Body of pancreas (tissue), 4 donors: Measurements from ENCODE around the gene KLK15. TPM values are rescaled to one million over a fixed set of nuclear protein-coding genes. Genes with fewer than 3 reads are reported as not detected.

Source experiments
- ATAC-seq: fragments of 150-250 bp; one replicate; pipeline ENCODE4 v1.9.1; 2016
- DNase-seq, 4 donors: peaks; one replicate each; pipeline ENCODE4 v3.0.0-alpha.2; 2019
- H3K27ac ChIP-seq, 4 donors: fragments of 200-600 bp; sonication (generic); 1 replicate in 3 of 4; 2 replicates in 1 of 4; pipeline versions ENCODE4 v1.5.1 to v1.6.1; 2016 to 2019; ENCODE audit warnings: mild to moderate bottlenecking in 1 of 4, mixed read lengths in 1 of 4, moderate library complexity in 1 of 4
- H3K27me3 ChIP-seq, 2 donors: fragments of 200-600 bp; sonication (generic); one replicate each; pipeline ENCODE4 v1.6.0; 2016; ENCODE audit warnings: mild to moderate bottlenecking in 1 of 2
- H3K36me3 ChIP-seq, 2 donors: fragments of 200-600 bp; sonication (generic); replicated peaks in 1 of 2; 2 replicates each; pipeline ENCODE4 v1.5.1; 2016; ENCODE audit warnings: low read depth in 2 of 2; ENCODE audit not compliant: insufficient read depth in 1 of 2
- H3K4me1 ChIP-seq: fragments of 200-600 bp; sonication (generic); one replicate; pipeline ENCODE4 v1.6.0; 2016
- H3K4me3 ChIP-seq, 2 donors: fragments of 200-600 bp; sonication (generic); 1 replicate in 1 of 2; 2 replicates in 1 of 2; pipeline ENCODE4 v1.5.1; 2016 to 2019
- H3K9me3 ChIP-seq, 3 donors: fragments of 200-600 bp; sonication (generic); 1 replicate in 2 of 3; 2 replicates in 1 of 3; pipeline ENCODE4 v1.5.1; 2016
- POLR2A ChIP-seq, 3 donors: fragments of 450-650 bp; IDR thresholded peaks; one replicate each; pipeline ENCODE4 v1.6.1; 2016; ENCODE audit warnings: antibody characterized with exemption in 3 of 3, mild to moderate bottlenecking in 2 of 3
- WGBS, 2 donors: methylation state at CpG; one replicate each; pipeline ENCODE4 v1.1.5; 2017; 5-methylcytosine and 5-hydroxymethylcytosine counted together
- intact Hi-C: fragments of 100-400 bp; cut with DNase I; formaldehyde crosslinking; loops from one replicate; pipeline ENCODE4 v1.15.1; 2023
- total RNA-seq, 2 donors: library from RNA; depleted of rRNA; stranded (reverse); fragments of >200 nt; gene quantifications; one replicate each; pipeline ENCODE4 v1.1.0, GENCODE V29; 2016
- TF ChIP-seq, protein P1 (sequence below), 7 experiments: fragments of 450-650 bp in 4 of 7; fragments of 200-600 bp in 3 of 7; sonication (generic) in 3 of 7; IDR thresholded peaks; one replicate each; pipeline ENCODE4 v1.5.1; 2016 to 2019; ENCODE audit warnings: antibody characterized with exemption in 7 of 7

Gene KLK15
- total RNA-seq, 2 donors from 2014 or later, result not detected

GRCh38 chr19:50797781-50798658, 35.4 kb downstream of the KLK15 start:
- Histone ChIP-seq H3K9me3 (no peaks in the 10 kb centered on the region), H3K36me3 (peaks cover 0 to 11% of the 10 kb centered on the region in 2 donors), H3K4me3 (no peak overlapping the region), H3K27me3 (no peaks in the 10 kb centered on the region), H3K27ac (no peak overlapping the region), H3K4me1 (peaks cover 16% of the 10 kb centered on the region)
- DNase-seq (no peak), ATAC-seq (no peak)
- TF ChIP-seq POLR2A (IDR thresholded peaks at IDR 0.05), result no peak
- TF ChIP-seq, protein P1, sequence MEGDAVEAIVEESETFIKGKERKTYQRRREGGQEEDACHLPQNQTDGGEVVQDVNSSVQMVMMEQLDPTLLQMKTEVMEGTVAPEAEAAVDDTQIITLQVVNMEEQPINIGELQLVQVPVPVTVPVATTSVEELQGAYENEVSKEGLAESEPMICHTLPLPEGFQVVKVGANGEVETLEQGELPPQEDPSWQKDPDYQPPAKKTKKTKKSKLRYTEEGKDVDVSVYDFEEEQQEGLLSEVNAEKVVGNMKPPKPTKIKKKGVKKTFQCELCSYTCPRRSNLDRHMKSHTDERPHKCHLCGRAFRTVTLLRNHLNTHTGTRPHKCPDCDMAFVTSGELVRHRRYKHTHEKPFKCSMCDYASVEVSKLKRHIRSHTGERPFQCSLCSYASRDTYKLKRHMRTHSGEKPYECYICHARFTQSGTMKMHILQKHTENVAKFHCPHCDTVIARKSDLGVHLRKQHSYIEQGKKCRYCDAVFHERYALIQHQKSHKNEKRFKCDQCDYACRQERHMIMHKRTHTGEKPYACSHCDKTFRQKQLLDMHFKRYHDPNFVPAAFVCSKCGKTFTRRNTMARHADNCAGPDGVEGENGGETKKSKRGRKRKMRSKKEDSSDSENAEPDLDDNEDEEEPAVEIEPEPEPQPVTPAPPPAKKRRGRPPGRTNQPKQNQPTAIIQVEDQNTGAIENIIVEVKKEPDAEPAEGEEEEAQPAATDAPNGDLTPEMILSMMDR (IDR thresholded peaks at IDR 0.05), result no peak
- WGBS, 2 donors, result 76 to 84% methylated on average over 6 to 12 of the region's 18 CpGs
- intact Hi-C loops, result no loop called here

DNA sequence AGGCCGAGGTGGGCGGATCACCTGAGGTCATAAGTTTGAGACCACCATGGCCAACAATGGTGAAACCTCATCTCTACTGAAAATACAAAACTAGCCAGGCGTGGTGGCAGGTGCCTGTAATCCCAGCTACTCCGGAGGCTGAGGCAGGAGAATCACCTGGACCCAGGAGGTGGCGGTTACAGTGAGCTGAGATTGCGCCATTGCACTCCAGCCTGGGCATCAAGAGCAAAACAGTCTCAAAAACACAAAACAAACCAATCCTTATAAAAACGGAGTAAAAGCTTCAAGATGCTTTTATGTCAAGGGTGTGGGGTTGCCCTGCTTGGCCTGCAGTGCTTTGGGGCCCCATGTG, 36.0 kb downstream of the KLK15 start:
- peaks cover 10% of the 10 kb centered on the region for H3K4me1 ChIP-seq
- ATAC-seq (no peak), DNase-seq (no peak)
- TF ChIP-seq, protein P1 (IDR thresholded peaks at IDR 0.05), result no peak
- TF ChIP-seq POLR2A (IDR thresholded peaks at IDR 0.05), result no peak
- H3K36me3 ChIP-seq, result peaks cover 0 to 11% of the 10 kb centered on the region in 2 donors
- no peaks in the 10 kb centered on the region for H3K27me3 ChIP-seq
- intact Hi-C loops, result no loop called here
- 81 to 95% methylated on average over 6 to 7 of the region's 7 CpGs for WGBS, 2 donors
- H3K4me3 ChIP-seq, result no peak overlapping the region
- no peaks in the 10 kb centered on the region for H3K9me3 ChIP-seq
- no peak overlapping the region for H3K27ac ChIP-seq

DNA sequence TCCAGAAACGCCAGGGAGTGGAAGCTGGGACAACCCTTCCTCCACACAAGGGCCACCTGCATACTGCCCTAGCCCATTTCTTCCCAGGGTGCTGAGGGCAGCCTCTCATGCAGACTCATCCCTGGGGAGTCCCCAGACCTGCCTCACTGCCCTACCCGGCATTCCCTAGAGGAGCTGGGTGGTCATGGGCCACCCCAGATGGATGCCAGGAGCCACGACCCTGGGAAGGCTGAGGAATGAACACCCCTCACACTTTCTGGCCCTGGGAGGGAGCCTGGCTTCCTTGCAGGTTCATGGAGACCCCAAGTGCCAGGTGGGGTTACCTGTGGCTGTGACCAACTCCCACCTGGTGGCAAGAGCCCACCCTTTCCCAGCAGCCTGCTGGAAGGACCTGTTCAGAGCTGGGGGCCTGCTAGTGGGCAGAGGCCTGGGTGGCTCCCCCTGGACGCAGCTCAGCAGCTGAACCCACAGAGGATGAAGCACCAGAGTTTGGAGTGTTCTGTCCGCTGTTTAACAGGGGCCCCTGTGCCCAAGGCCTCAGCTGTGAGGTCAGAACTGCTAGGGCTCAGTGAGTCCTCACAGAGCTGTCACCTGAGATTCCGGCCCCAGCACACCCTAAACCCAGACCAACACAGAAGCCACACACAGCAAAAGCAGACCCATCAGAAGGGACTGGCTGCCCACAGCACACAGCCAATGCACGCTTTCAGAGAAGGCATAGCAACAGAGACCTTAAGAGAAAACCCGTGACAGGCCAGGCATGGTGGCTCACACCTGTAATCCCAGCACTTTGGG, 36.5 kb downstream of the KLK15 start:
- Histone ChIP-seq H3K27ac (no peak overlapping the region), H3K4me1 (peaks cover 5% of the 10 kb centered on the region), H3K9me3 (no peaks in the 10 kb centered on the region), H3K36me3 (peaks cover 0 to 11% of the 10 kb centered on the region in 2 donors), H3K4me3 (no peak overlapping the region), H3K27me3 (no peaks in the 10 kb centered on the region)
- WGBS, 2 donors, result 93 to 95% methylated on average over 3 to 8 of the region's 8 CpGs
- ATAC-seq, result no peak
- TF ChIP-seq POLR2A (IDR thresholded peaks at IDR 0.05), result no peak
- TF ChIP-seq, protein P1 (IDR thresholded peaks at IDR 0.05), result no peak
- intact Hi-C loops, result no loop called here
- no peak for DNase-seq

DNA sequence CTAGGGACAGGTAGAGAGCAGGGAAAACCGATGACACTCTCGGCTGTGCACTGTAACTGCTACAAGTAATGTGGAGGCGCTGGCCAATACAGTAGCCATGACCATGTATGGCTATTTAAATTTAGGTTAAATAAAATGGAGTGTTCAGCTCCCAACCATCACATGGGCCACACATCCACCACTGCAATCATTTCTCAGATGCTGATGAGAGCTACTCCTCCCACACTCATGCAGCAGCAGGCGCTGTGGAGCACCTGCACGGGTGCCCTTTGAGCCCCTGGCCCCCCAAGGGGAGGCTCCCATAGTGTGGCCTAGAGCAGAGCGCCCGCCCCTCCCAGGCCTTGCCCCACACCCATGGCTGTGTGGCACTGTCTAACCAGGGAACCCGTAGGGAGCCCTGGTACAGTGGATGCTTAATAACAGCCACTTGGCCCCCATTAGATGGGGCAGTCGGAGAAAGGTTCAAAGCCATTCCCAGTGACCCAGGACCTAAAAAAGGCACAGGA, 37.2 kb downstream of the KLK15 start:
- H3K9me3 ChIP-seq, result no peaks in the 10 kb centered on the region
- peaks cover 0 to 9% of the 10 kb centered on the region in 2 donors for H3K36me3 ChIP-seq
- no peak for DNase-seq
- WGBS, 2 donors, result 93 to 99% methylated on average over 4 to 6 of the region's 9 CpGs
- H3K27me3 ChIP-seq, result no peaks in the 10 kb centered on the region
- peaks cover 5% of the 10 kb centered on the region for H3K4me1 ChIP-seq
- ATAC-seq, result no peak
- no peak overlapping the region for H3K27ac ChIP-seq
- no peak overlapping the region for H3K4me3 ChIP-seq
- intact Hi-C loops, result no loop called here
- TF ChIP-seq POLR2A (IDR thresholded peaks at IDR 0.05), result no peak
- TF ChIP-seq, protein P1 (IDR thresholded peaks at IDR 0.05), result no peak
